Hematopoietic multipotent progenitor cell (in vitro differentiated cells): ENCODE results near the gene CHRNB2. TPM values are rescaled to one million over a fixed set of nuclear protein-coding genes. Genes with fewer than 3 reads are reported as not detected.
A peak's percentile ranks its signal among the peaks of the same experiment; 100 is the strongest.

Experiments used
- DNase-seq, 3 donors: peaks; one replicate each; pipeline ENCODE4 v3.0.0-alpha.2; 2011 to 2015; ENCODE audit warnings: low read depth in 2 of 3, low spot score in 2 of 3
- total RNA-seq: library from RNA; depleted of rRNA; stranded (reverse); fragments of >200 nt; gene quantifications from one replicate; pipeline ENCODE4 v1.2.3, GENCODE V29; 2012

Gene CHRNB2
- total RNA-seq, 1 donor = not detected

DNA sequence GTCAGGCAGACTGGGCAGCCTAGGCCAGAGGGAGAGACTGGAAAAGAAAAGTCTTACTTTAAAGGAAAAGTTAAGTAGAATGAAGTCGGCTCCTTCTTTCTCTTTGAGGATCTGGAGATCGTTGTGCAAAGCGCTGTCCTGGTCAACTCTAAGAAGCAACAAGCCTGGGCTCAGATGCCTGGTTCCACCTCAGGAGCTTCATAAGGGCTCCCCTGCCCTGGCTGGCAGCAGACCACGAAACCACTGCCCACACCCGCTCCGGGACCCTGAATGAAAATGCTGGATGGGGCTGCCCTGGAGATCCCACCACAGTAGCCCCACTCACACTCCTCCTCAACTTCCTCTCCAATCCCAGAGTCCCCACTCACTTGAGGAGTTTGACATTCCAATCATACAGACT lies 15.5 kb upstream of the CHRNB2 start:
- DNase-seq = no peak

DNA sequence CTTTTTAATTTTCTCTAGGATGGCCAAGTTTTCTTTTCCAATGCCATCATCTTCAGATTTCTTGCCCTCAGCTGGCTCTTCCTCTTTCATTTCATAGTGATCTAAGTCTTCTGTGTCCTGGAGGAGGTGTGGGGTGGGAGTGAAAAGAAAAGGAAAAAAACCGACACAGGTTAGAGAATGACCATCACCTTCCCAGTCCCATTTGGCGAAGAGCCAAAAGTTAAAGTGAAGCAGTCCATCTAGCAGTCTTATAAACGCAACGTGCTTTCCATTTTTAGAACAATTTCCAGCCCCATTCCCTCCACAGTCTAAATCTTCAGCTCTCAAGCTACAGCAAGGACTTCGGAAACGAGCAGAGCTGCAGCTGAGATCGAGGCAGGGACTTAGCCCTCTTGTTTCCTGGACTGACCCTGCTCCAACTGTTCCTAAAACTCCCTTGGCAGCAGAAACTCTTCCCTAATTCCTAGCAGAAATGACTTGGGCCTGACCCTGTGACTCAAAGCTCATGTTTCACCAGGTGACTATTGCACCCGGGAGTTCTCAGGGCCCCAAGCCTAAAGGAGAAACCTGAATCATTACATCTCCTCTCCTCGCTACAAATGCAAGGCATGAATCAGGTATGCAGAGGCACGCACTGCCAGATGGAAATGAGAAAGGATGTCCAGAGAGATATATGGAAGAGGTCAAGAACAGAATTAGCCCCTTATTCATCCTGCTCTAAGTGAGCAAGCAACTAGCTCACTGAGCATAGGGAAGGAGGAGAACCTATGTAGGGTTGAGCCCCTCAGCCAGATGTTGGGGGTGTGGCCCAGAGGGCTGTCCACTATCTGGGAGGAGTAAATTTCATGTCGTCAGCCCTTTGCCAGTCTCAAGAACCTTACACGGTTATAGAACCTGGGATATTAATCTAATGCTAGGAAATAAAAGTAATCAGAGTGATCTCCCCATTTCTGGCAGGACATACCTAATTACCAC lies 14.2 kb upstream of the CHRNB2 start:
- no peak for DNase-seq

DNA sequence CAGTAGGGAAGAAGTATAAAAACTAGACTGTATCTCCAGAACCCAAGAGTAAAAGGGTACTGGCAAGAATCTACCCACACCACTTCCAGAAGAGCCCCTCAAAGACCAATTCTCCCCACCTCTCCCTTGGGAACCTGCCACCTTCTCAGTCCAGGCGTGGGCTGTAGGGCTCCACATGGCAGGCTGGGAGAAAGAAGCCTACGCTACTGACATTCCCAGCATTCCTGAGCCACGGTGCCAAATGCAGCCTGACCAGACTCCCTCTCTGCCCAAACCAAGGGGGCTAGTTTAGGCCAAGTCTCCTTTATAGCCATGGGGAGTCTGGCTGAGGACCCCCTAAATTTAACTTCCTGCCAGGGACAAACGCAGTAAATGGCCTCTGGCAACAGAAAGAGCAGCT lies 11.2 kb upstream of the CHRNB2 start:
- DNase-seq = no peak

DNA sequence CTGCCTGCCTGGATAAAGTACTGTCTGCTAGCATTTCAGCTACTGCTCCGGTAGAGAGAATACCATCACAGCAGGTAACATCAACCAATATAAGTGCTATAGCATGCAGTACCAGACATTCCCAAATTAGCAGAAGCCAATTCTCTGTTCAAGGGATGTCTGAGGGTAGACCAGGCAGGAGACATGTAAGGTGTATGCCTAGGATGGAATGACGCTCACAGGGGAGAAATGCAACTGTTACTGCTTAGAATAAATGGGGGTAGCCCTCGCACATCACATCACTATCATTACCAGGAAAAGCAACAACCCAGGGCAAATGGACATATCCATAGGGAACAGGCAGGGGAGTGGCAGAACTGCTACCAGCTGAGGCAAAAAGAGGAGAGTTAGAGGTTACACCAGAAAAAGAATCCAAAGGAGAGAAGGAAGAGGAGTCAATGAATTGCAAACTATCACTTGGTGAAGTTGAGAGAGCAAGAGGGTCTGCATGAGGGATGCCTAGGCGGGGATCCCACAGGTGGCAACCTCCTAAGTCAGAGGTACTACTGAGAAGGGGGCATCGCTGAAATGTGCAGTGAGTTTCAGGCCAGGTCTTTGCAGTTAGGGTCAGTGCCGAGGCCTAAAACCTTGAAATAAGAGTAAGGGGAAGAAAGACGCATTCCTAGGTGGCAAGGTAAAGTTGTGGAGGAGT lies 10.2 kb upstream of the CHRNB2 start:
- DNase-seq = no peak

DNA sequence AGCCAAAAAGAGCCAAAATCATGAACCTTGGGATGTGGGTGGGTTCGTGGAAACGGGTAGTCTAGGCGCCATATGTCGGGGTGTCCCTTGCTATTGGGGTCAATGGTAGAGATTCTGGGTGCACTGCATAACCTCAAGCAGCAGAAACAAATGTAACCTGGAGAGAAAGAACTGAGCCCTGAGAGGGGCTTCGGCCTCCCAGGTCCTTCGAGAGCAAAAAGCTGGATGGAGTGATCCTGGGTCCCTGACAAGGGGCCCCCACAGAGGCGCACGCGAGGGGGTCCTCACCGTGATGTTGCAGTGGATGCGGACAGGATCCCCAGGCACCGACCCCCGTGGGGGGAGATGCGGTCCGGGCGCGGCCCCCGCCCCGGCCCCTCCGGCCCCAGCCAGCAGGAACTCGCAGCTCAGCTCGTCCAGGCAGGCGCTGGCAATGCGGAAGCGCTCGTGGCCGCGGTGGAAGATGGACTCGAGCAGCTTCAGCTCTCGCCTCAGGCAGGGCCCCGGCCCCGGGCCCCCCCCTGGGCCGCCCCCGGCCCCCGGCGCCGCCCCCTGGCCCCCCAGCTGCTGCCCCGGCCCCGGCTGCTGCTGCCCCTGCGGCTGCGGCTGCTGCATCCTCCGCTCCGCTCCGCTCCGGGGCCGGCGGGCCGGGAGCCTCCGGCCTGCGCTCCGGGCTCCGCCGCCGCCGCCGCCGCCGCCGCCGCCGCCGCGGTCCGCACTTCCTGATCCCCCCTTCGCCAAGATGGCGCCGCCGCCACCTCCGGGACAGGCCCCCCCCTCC lies 9.4 kb upstream of the CHRNB2 start, which contains the start of gene UBE2Q1:
UBE2Q1 (minus strand) TSS at position 724 of the 781 bp plus-strand sequence; CDS start at position 615, 109 bp downstream.
- peak in 2 of 3 donors; percentile 52 to 53 for DNase-seq

DNA sequence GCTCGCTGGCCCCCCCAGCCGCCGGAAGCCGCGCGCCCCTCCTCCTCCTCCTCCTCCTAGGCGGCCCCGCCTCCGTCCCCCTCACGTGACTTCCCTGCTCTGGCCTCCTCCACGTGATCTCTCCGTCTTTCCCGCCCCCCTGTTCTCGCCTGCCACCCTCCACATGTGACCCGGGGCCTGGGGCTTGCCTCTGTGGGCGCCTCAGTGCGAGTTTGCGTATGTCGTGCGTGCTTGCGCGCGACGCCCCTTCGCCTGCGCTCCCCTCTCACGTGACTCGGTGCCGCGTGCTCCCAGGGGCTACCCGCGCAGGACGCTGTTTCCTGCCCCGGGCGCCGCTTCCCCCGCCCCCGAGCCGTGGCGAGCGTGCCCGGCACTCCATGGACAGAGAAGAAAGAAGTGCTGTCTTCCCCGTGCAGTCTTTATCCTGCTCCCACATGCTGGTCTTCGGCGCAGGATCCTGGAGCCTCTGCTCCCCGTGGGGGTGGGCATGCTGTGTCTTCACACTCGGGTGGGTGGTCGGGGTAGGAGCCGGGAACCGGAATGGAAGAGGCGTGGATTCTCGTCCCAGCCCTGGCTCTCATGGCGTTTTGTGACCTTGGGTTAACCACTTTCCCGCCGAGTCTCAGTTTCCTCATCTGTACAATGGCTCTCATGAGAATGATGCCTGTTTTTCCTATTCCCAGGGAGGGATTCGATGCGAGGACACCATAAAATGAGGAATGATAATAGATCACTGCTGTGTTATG lies 8.7 kb upstream of the CHRNB2 start:
- DNase-seq = peak; percentile 98 to 100 (median 99)

DNA sequence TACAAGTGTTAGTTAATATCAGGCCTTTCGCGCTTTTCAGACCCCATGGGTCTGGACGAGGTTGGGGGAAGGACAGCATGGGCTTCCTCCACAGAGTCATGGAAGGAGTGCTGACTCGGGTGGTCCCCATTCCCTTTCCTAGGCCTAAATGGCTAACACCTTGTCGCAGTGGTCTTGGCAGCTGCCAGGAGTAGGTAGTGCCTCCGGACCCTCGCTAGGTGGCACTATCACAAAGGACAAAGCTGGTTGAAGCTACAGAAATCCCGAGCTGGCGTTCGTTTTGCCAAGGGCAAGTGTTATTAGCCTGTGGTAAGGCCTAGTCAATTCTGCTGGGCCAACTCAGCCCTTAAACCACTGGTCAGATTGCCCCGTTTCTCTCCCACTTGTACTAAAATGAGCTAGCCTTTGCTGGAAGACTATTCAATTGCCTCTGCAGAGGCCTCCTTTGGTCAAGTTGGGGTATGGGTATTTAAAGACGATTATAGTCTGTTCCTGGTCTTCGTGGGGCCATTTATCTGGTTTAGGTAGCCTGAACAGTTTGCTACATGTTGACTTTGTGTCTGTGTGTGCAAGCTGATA lies 8.0 kb upstream of the CHRNB2 start:
- DNase-seq = peak; percentile 68 to 93 (median 84)

DNA sequence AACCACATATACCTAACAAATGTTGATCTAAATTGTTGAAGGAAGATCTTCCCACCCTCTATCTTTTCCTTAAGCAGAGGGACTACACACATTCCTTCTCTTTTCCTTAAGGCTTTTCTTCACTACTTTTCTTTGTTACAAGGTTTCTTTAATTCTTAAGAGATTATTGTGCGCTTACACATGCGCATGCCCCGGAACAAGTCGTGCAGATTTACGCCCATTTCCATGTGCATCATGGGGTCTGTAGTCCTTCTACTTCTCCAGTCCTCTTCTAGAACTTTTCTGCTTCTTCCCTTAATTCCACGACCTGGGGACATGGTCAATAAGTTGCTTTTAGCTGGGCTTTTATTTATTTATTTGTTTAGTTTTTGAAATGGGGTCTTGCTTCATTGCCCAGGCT lies 1.7 kb upstream of the CHRNB2 start:
- DNase-seq = no peak

DNA sequence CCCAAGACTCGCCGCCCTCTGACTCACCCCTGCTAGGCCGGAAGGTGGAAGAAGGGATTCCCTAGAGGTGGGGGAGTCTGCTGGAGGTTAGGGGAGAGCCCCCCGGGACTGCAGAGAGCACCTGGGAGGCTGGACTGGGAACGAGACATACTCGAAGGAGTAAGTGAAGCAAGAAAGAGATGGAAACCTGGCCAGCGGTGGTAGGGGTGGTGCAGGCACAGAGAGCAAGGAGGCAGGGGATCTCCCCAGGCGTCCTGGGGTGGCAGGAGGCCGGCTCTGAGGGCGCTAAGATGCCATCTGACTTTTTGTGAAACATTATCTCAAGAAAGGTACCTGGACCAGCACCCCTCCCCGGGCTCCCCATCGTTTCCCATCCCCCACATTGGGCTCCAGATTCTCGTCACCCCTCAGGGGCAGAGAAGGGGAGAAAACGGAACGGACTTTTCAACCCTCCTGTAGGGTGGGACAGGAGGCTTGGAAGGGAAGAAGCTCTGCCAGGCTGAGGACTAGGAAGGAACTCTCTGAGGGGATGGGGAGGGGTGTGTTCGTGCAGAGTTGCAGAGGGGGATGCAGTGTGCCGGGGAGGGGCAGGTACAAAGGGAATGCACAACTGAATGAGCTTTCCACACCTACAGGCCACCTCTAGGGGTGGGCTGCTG lies 708 bp downstream of the CHRNB2 start:
- no peak for DNase-seq

DNA sequence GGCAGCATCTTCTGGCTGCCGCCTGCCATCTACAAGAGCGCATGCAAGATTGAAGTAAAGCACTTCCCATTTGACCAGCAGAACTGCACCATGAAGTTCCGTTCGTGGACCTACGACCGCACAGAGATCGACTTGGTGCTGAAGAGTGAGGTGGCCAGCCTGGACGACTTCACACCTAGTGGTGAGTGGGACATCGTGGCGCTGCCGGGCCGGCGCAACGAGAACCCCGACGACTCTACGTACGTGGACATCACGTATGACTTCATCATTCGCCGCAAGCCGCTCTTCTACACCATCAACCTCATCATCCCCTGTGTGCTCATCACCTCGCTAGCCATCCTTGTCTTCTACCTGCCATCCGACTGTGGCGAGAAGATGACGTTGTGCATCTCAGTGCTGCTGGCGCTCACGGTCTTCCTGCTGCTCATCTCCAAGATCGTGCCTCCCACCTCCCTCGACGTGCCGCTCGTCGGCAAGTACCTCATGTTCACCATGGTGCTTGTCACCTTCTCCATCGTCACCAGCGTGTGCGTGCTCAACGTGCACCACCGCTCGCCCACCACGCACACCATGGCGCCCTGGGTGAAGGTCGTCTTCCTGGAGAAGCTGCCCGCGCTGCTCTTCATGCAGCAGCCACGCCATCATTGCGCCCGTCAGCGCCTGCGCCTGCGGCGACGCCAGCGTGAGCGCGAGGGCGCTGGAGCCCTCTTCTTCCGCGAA lies 3.8 kb downstream of the CHRNB2 start:
- no peak for DNase-seq

DNA sequence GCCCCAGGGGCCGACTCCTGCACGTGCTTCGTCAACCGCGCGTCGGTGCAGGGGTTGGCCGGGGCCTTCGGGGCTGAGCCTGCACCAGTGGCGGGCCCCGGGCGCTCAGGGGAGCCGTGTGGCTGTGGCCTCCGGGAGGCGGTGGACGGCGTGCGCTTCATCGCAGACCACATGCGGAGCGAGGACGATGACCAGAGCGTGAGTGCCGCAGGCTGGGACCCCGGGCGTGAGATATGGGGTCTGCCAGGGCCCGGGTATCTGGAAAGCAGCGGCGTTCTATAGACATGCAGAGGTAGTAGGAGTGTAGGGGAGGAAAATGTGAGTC lies 4.3 kb downstream of the CHRNB2 start:
- no peak for DNase-seq

DNA sequence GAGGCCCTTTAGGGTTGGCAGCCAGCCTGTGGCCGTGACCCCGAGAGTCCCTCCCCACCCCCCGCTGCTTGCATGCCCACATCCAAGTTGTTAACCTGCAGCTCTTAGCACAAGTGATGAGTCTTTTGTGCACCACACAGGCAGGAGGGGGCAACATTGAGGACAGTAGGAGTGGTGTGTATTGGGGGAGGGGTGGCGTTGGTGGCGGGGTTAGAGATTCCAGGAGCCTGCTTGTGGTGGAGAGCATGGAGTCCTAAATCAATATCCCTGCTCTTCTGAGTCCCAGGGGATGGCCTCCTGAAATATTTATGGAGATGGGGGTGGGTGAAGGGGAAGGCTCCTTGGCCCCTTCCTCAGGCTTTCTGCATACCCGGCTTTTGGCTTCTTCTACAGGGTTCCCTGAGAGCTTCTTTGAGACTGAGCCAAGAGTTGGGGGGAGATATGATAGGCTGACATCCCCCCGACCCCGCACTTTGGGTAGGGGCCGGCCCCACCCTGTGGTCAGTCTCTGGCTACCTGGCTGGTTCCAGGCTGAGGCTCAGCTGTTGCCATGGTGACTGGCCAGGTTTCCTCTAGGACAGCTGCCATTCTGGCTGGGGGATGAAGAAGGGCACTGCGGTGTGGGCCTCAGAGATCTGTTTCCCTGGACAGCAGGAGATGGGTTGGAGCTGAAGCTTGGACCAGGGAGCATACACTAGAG lies 5.0 kb downstream of the CHRNB2 start:
- no peak for DNase-seq

DNA sequence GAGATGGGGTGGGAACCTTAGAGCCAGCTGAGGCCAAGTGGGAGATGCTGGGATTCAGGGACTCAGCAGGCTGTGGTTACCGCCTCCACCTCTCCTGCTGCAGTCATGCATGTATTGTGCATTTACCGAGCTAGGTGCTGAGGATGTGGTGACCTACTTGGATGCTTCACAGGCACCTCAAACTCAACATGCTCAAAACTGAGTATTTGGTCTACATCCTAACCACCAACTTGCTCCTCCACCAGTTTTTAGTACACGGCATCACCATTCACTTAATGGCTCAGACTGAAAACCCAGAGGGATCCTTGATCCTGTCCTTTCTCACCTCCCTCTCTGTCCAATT lies 5.6 kb downstream of the CHRNB2 start:
- no peak for DNase-seq

DNA sequence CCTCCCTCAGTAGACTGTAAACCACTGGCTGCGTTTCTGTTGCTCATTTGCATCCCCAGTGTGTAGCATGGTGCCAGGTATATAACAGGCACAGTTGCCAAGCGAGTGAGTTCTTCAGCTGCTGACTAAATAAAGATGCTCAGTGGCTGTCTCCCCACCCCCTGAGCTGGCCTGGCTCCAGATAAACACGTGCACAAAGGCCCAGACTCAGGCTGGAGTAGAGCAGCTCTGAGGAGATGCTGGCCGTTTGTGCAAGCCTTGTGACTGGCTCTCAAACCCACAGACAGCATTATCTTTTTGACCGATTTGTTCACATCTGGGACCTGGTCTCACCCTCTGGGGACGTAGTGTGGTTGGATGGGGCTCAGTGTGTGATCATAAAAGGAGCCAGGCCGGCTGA lies 7.1 kb downstream of the CHRNB2 start:
- DNase-seq = no peak

DNA sequence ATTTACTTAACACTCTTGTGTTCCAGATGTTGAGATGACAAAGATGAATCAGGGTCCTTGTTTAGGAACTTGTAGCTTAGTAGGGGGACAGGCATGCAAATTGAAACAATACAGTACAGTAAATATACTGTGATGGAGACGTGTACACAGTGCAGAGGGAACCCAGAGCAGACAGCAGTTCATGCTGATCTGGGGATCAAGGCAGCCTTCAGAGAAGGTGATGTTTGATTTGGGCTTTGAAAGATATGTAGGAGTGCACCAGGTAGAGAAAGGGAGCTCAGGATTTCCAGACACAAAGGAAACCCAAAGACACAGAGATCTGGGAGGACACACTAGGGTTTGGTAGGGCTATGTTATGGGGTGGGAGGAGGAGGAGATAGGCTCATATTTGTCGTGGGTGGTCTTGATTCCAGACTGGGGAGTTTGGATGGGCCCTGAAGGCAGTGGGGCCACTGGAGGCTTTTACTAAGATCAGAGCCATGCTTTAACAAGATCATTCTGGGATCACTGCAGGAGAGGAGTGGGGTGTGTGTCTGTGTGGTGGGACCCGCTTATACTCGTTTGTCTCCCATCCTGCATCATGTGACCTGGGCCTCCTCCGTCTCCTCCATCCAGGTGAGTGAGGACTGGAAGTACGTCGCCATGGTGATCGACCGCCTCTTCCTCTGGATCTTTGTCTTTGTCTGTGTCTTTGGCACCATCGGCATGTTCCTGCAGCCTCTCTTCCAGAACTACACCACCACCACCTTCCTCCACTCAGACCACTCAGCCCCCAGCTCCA lies 7.8 kb downstream of the CHRNB2 start:
- no peak for DNase-seq

DNA sequence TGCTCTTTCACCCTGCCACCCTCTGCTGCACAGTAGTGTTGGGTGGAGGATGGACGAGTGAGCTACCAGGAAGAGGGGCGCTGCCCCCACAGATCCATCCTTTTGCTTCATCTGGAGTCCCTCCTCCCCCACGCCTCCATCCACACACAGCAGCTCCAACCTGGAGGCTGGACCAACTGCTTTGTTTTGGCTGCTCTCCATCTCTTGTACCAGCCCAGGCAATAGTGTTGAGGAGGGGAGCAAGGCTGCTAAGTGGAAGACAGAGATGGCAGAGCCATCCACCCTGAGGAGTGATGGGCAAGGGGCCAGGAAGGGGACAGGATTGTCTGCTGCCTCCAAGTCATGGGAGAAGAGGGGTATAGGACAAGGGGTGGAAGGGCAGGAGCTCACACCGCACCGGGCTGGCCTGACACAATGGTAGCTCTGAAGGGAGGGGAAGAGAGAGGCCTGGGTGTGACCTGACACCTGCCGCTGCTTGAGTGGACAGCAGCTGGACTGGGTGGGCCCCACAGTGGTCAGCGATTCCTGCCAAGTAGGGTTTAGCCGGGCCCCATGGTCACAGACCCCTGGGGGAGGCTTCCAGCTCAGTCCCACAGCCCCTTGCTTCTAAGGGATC lies 8.5 kb downstream of the CHRNB2 start:
- no peak for DNase-seq

DNA sequence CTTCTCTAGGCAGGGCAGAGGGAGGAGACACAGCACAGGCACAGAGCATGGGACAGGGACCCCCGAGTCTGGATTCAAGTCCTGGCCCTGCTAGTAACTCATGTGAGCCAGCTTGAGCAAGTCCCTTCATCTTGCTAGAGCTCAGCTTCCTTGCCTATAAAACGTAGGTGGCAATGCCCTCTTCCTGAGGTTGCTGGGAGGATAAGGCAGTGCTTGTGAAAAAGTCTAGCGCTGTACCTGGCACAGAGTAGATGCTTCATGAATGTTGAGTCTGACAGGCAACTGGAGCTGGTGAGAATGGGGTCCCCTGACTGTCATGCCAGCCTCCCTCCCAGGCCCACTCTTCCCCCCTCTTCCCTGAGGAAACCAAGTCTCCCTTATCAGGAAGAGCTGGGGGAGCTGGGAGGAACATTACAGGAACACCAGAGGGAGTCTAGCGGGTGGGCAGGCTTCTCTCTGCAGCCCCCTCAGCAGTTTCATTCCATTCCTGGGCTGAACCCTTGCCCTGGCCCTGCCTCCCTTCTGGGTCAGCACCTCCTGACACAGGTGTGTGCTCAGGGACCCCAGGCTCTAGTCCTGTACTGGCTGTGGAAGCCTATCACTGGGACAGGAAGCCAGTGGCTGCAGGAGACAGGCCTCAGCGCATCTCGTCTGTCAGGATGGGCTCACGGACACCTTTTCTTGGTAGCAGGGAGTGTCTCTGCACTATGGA lies 9.9 kb downstream of the CHRNB2 start:
- no peak for DNase-seq
